Endothelial cell of umbilical vein (primary cell): ENCODE measurements around the gene CCM2. TPM values are rescaled to one million over a fixed set of nuclear protein-coding genes. Genes with fewer than 3 reads are reported as not detected.

Source experiments
- BruUV-seq: library from RNA; stranded (reverse); fragments of 400-500 nt; replicated peaks from 2 replicates; lab custom pipeline; 2021; lab: Mats Ljungman, UMichigan
- CTCF ChIA-PET: fragments of 300-600, 350-600 bp; sonication (Branson Sonifier 250); formaldehyde crosslinking; loops from one replicate; lab custom pipeline; 2021; ENCODE audit warnings: antibody characterized with exemption, inconsistent platforms; lab: Charles Lee
- POLR2A ChIA-PET: fragments of 300-600, 350-600 bp; sonication (Branson Sonifier 250); formaldehyde crosslinking; loops from one replicate; lab custom pipeline; 2021; ENCODE audit warnings: antibody characterized with exemption, inconsistent platforms; lab: Charles Lee
- DNase-seq: peaks from one replicate; pipeline ENCODE4 v3.0.0-alpha.2; 2011; ENCODE audit warnings: low read depth, low spot score
- FAIRE-seq: peaks from 2 replicates; lab custom pipeline; 2011; peaks lifted over from hg19 to GRCh38; lab: Jason Lieb, UNC
- H2AFZ ChIP-seq: 2 replicates; pipeline ENCODE4 v1.6.0; 2012; ENCODE audit warnings: low read depth, low read length, control low read depth, inconsistent platforms
- H3K27ac ChIP-seq: 2 replicates; pipeline ENCODE4 v1.5.1; 2011; ENCODE audit warnings: low read depth, mild to moderate bottlenecking, control low read depth, low read length, moderate library complexity; ENCODE audit not compliant: insufficient read depth
- H3K27me3 ChIP-seq, 2 experiments: 2 replicates each; pipeline versions ENCODE4 v1.6.0 to v1.6.1; 2011; ENCODE audit warnings: low read length in 2 of 2, mixed read lengths in 1 of 2; ENCODE audit not compliant: control insufficient read depth in 2 of 2, insufficient read depth in 2 of 2
- H3K36me3 ChIP-seq, 2 experiments: 2 replicates in 1 of 2; 3 replicates in 1 of 2; pipeline ENCODE4 v1.5.1; 2011; ENCODE audit warnings: low read length in 2 of 2, mild to moderate bottlenecking in 1 of 2, moderate library complexity in 1 of 2; ENCODE audit not compliant: control insufficient read depth in 2 of 2, insufficient read depth in 2 of 2; ENCODE audit errors: extremely low read depth in 1 of 2
- H3K4me1 ChIP-seq: 3 replicates; pipeline ENCODE4 v1.5.1; 2011; ENCODE audit warnings: mild to moderate bottlenecking, low read length; ENCODE audit not compliant: control insufficient read depth, insufficient read depth; ENCODE audit errors: extremely low read depth
- H3K4me2 ChIP-seq: 2 replicates; pipeline ENCODE4 v1.6.1; 2011; ENCODE audit warnings: low read length, control low read depth, mixed read lengths; ENCODE audit not compliant: insufficient read depth
- H3K4me3 ChIP-seq, 3 experiments: fragments of 200-600 bp in 1 of 3; sonication (generic), shearing (Covaris generic) in 1 of 3; replicated peaks in 1 of 3; 2 replicates each; pipeline ENCODE4 v1.5.1; 2011 to 2016; ENCODE audit warnings: control low read depth in 3 of 3, low read length in 3 of 3, mild to moderate bottlenecking in 2 of 3, inconsistent platforms in 1 of 3, low read depth in 1 of 3, moderate library complexity in 1 of 3; ENCODE audit not compliant: insufficient read depth in 1 of 3
- H3K79me2 ChIP-seq: 2 replicates; pipeline ENCODE4 v1.6.0; 2012; ENCODE audit warnings: low read length, inconsistent platforms; ENCODE audit not compliant: control insufficient read depth, insufficient read depth
- H3K9ac ChIP-seq: replicated peaks from 2 replicates; pipeline ENCODE3; 2011; ENCODE audit warnings: low read length, control low read depth; ENCODE audit not compliant: insufficient read depth; ENCODE audit errors: extremely low read depth
- H3K9me1 ChIP-seq: replicated peaks from 3 replicates; pipeline ENCODE4 v1.6.0; 2011; ENCODE audit warnings: mild to moderate bottlenecking, low read length; ENCODE audit not compliant: control insufficient read depth, insufficient read depth; ENCODE audit errors: extremely low read depth
- H3K9me3 ChIP-seq: replicated peaks from 2 replicates; pipeline ENCODE4 v1.5.1; 2012; ENCODE audit warnings: low read length, inconsistent platforms; ENCODE audit not compliant: control insufficient read depth, insufficient read depth
- H4K20me1 ChIP-seq: replicated peaks from 2 replicates; pipeline ENCODE3; 2011; ENCODE audit warnings: mild to moderate bottlenecking, low read length; ENCODE audit not compliant: control insufficient read depth, insufficient read depth; ENCODE audit errors: extremely low read depth
- GATA2 ChIP-seq: IDR thresholded peaks from 2 replicates; pipeline ENCODE4 v1.7.0; 2011; ENCODE audit warnings: low read depth, mild to moderate bottlenecking, moderate library complexity, mixed read lengths, low read length; ENCODE audit not compliant: insufficient read length, insufficient read depth
- POLR2AphosphoS5 ChIP-seq: IDR thresholded peaks from 2 replicates; pipeline ENCODE4 v1.6.1; 2012; ENCODE audit warnings: low read depth, mild to moderate bottlenecking, control low read depth, low read length, moderate library complexity; ENCODE audit not compliant: insufficient read depth
- dilution Hi-C: fragments of 300-500 bp; cut with MboI; formaldehyde crosslinking; loops from one replicate; pipeline ENCODE4 v1.15.0; 2019; ENCODE audit warnings: low sequenced_read_pairs; ENCODE audit not compliant: extremely low pct_ligation_motif_present
- intact Hi-C: fragments of 100-400 bp; cut with micrococcal nuclease; formaldehyde crosslinking; loops from one replicate; pipeline ENCODE4 v1.10.0; 2022
- polyA plus RNA-seq, 4 experiments: library from polyadenylated mRNA; depleted of rRNA in 3 of 4; stranded (reverse) in 3 of 4; unstranded in 1 of 4; fragments of >200 nt; gene quantifications; 2 replicates each; pipeline versions ENCODE4 v1.2.1 to v1.2.3, GENCODE V29; 2011 to 2012; ENCODE audit warnings: missing spikeins in 1 of 4
- total RNA-seq: library from RNA; stranded (reverse); gene quantifications from 2 replicates; pipeline ENCODE4 v1.2.3, GENCODE V29; 2021
- TF ChIP-seq, protein P1 (sequence below): IDR thresholded peaks from 2 replicates; pipeline ENCODE4 v1.6.1; 2011; ENCODE audit not compliant: insufficient read depth, insufficient read length
- TF ChIP-seq, protein P2 (sequence below), 2 donors: IDR thresholded peaks; 1 replicate in 1 of 2; 2 replicates in 1 of 2; pipeline ENCODE4 v1.5.1; 2011; ENCODE audit warnings: low read length in 2 of 2, mild to moderate bottlenecking in 2 of 2, moderate library complexity in 2 of 2, control low read depth in 1 of 2, inconsistent platforms in 1 of 2, low read depth in 1 of 2; ENCODE audit not compliant: insufficient read depth in 1 of 2; ENCODE audit errors: extremely low read depth in 1 of 2

CCM2 gene
- total and polyA plus RNA-seq, 2 donors (not counting 3 experiments of a cell fraction or from before 2014, with no cell fraction given), result 66.1 to 70.4 TPM

DNA sequence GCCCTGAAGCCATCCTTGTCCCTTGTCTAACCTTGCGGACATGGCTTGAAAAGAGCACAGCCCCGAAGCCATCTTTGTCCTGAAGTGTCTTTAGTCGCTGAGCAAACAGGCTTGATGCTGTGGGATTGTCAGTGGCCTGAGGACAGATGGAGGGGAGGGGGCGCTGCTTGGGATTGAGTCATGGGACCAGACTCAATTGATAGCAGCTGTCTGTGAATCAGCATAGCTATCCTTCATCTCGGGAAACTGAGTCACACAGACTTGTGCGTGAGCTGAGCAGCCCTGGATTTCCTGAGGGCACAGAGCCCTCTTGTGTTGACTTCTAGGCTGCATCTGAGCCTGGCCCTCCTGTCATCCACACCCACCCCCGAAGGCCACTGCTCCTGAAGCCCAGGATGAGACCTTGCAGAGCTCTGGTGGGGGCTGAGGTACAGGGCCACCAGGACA, 35.6 kb upstream of the CCM2 start:
- no peak overlapping the region for H3K27ac ChIP-seq
- no peaks in the 10 kb centered on the region for H3K36me3 ChIP-seq
- no peaks in the 10 kb centered on the region for H3K79me2 ChIP-seq
- no peak overlapping the region for H3K4me3 ChIP-seq
- H3K9me1 ChIP-seq, result no peaks in the 10 kb centered on the region
- no peaks in the 10 kb centered on the region for H4K20me1 ChIP-seq
- no peaks in the 10 kb centered on the region for H3K9me3 ChIP-seq
- BruUV-seq, result no TSS peak
- DNase-seq, result peak; percentile 11
- dilution Hi-C loops (no loop called here), intact Hi-C loops (no loop called here)
- ChIA-PET POLR2A (no interaction called here), CTCF (interaction anchor here (1.7 to 6.3 kb wide), 3 partner anchors 9 to 172 kb away, joined by 3 to 55 read pairs (median 40); no protein-coding TSS in a partner anchor)
- H3K4me2 ChIP-seq, result no peak overlapping the region
- TF ChIP-seq, protein P1, sequence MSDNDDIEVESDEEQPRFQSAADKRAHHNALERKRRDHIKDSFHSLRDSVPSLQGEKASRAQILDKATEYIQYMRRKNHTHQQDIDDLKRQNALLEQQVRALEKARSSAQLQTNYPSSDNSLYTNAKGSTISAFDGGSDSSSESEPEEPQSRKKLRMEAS, result no peak
- TF ChIP-seq, protein P2, sequence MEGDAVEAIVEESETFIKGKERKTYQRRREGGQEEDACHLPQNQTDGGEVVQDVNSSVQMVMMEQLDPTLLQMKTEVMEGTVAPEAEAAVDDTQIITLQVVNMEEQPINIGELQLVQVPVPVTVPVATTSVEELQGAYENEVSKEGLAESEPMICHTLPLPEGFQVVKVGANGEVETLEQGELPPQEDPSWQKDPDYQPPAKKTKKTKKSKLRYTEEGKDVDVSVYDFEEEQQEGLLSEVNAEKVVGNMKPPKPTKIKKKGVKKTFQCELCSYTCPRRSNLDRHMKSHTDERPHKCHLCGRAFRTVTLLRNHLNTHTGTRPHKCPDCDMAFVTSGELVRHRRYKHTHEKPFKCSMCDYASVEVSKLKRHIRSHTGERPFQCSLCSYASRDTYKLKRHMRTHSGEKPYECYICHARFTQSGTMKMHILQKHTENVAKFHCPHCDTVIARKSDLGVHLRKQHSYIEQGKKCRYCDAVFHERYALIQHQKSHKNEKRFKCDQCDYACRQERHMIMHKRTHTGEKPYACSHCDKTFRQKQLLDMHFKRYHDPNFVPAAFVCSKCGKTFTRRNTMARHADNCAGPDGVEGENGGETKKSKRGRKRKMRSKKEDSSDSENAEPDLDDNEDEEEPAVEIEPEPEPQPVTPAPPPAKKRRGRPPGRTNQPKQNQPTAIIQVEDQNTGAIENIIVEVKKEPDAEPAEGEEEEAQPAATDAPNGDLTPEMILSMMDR (IDR thresholded peaks at IDR 0.05; ENCODE audit: extremely low read depth in 1 of 2, insufficient read depth in 1 of 2, low read depth in 1 of 2, low read length in 2 of 2), result peak in 1 of 2 donors; percentile 31
- no peak for TF ChIP-seq POLR2AphosphoS5
- no peak for TF ChIP-seq GATA2
- H2AFZ ChIP-seq, result no peak overlapping the region
- H3K27me3 ChIP-seq, result peaks cover 2 to 4% of the 10 kb centered on the region in 2 experiments
- H3K4me1 ChIP-seq, result peaks cover 3% of the 10 kb centered on the region
- peak; percentile 28 for FAIRE-seq
- H3K9ac ChIP-seq, result no peak overlapping the region
